HEK293T (cell line): Measurements from ENCODE around the gene SCYL1.
A peak's percentile ranks its signal among the peaks of the same experiment; 100 is the strongest.
"Not testable (repeated sequence)": the region's sequence is repeated elsewhere in the genome, so short reads cannot be mapped to it uniquely, and the experiment has no call there.

Source experiments
- CTCF ChIA-PET: fragments of 350-600 bp; formaldehyde crosslinking; extraction: SDS; loops from one replicate; lab custom pipeline; 2021; ENCODE audit warnings: antibody characterized with exemption, inconsistent platforms; lab: Yijun Ruan, JAX
- POLR2A ChIA-PET: fragments of 350-600 bp; formaldehyde crosslinking; extraction: SDS; loops from one replicate; lab custom pipeline; 2020; ENCODE audit warnings: antibody characterized with exemption, inconsistent platforms; lab: Yijun Ruan, JAX
- DNase-seq: peaks from one replicate; pipeline ENCODE4 v3.0.0; 2012; ENCODE audit warnings: mixed read lengths; ENCODE audit errors: extremely low spot score
- BHLHE40 ChIP-seq: fragments of 450-650 bp; IDR thresholded peaks from 2 replicates; pipeline ENCODE4 v1.6.1; 2016; ENCODE audit warnings: mild to moderate bottlenecking, moderate library complexity, borderline replicate concordance
- CTBP1 ChIP-seq: fragments of 450-650 bp; IDR thresholded peaks from 2 replicates; pipeline ENCODE4 v1.6.1; 2016; ENCODE audit warnings: borderline replicate concordance
- ELF4 ChIP-seq: fragments of 450-650 bp; IDR thresholded peaks from 2 replicates; pipeline ENCODE4 v1.6.1; 2017; ENCODE audit warnings: antibody characterized with exemption
- FOXA1 ChIP-seq: fragments of 450-650 bp; IDR thresholded peaks from 2 replicates; pipeline ENCODE4 v1.6.1; 2016; ENCODE audit warnings: mild to moderate bottlenecking
- FOXK2 ChIP-seq: fragments of 450-650 bp; IDR thresholded peaks from 2 replicates; pipeline ENCODE4 v1.6.1; 2016; ENCODE audit warnings: mild to moderate bottlenecking
- FOXM1 ChIP-seq: fragments of 450-650 bp; IDR thresholded peaks from 2 replicates; pipeline ENCODE4 v1.6.1; 2017; ENCODE audit warnings: mild to moderate bottlenecking, borderline replicate concordance
- HDGF ChIP-seq: fragments of 450-650 bp; IDR thresholded peaks from 2 replicates; pipeline ENCODE4 v1.6.1; 2017; ENCODE audit warnings: antibody characterized with exemption, borderline replicate concordance
- L3MBTL2 ChIP-seq: fragments of 450-650 bp; conservative IDR thresholded peaks from 2 replicates; pipeline ENCODE4 v1.6.1; 2016; ENCODE audit warnings: mild to moderate bottlenecking
- LEF1 ChIP-seq: fragments of 450-650 bp; IDR thresholded peaks from 2 replicates; pipeline ENCODE4 v1.6.1; 2017; ENCODE audit warnings: mild to moderate bottlenecking, borderline replicate concordance
- NFRKB ChIP-seq: fragments of 450-650 bp; IDR thresholded peaks from 2 replicates; pipeline ENCODE4 v1.6.1; 2016; ENCODE audit warnings: mild to moderate bottlenecking, moderate library complexity
- PKNOX1 ChIP-seq: fragments of 450-650 bp; IDR thresholded peaks from 2 replicates; pipeline ENCODE4 v1.6.1; 2016
- SP1 ChIP-seq: fragments of 450-650 bp; IDR thresholded peaks from 2 replicates; pipeline ENCODE4 v1.6.1; 2017
- SUZ12 ChIP-seq: fragments of 450-650 bp; IDR thresholded peaks from 2 replicates; pipeline ENCODE4 v1.6.1; 2016; ENCODE audit warnings: mild to moderate bottlenecking
- TARDBP ChIP-seq: fragments of 450-650 bp; IDR thresholded peaks from 2 replicates; pipeline ENCODE4 v1.6.1; 2016
- ZNF384 ChIP-seq: fragments of 450-650 bp; IDR thresholded peaks from 2 replicates; pipeline ENCODE4 v1.6.1; 2016

The SCYL1 gene

GRCh38 chr11:65563601-65564000 lies 38.7 kb downstream of the SCYL1 start:
- POLR2A ChIA-PET: no interaction called here
- CTCF ChIA-PET: no interaction called here

GRCh38 chr11:65564879-65565559 lies 40.1 kb downstream of the SCYL1 start:
- POLR2A ChIA-PET: interaction anchor here (1.0 kb wide), 1 partner anchor 13 kb away, joined by 3 read pairs; no protein-coding TSS in a partner anchor
- DNase-seq, CTCF ChIA-PET: not testable (repeated sequence)

More at GRCh38 chr11:65563601-65564000, 38.7 kb downstream of the SCYL1 start:
- DNase-seq: no peak
- TF ChIP-seq PKNOX1 (no peak), LEF1 (no peak), FOXA1 (no peak), FOXM1 (no peak), BHLHE40 (no peak), L3MBTL2 (no peak), ZNF384 (no peak), SUZ12 (no peak), TARDBP (no peak), FOXK2 (no peak), NFRKB (no peak), ELF4 (no peak)

GRCh38 chr11:65565624-65566453 lies 41.0 kb downstream of the SCYL1 start:
- no peak for DNase-seq
- ChIA-PET CTCF (interaction anchor here (2.2 kb wide), 1 partner anchor 25 kb away, joined by 9 read pairs; no protein-coding TSS in a partner anchor), POLR2A (interaction anchor here (1.0 kb wide), 1 partner anchor 12 kb away, joined by 3 read pairs; no protein-coding TSS in a partner anchor)
- TF ChIP-seq FOXK2 (no peak), SUZ12 (no peak), ELF4 (no peak), L3MBTL2 (no peak), SP1 (no peak), TARDBP (no peak), BHLHE40 (no peak), PKNOX1 (no peak), CTBP1 (no peak), LEF1 (no peak), NFRKB (no peak)

GRCh38 chr11:65569164-65569972 lies 44.5 kb downstream of the SCYL1 start:
- CTCF ChIA-PET: interaction anchor here (0.9 to 4.4 kb wide), 5 partner anchors 9 to 33 kb away, joined by 3 to 50 read pairs (median 7); no protein-coding TSS in a partner anchor
- TF ChIP-seq L3MBTL2: peak; percentile 78
- TF ChIP-seq HDGF: no peak
- DNase-seq: no peak
- POLR2A ChIA-PET: interaction anchor here (0.9 to 3.3 kb wide), 13 partner anchors 9 to 72 kb away, joined by 3 to 47 read pairs (median 4); partner anchors contain the start of genes MAP3K11, PCNX3 and SCYL1

GRCh38 chr11:65569973-65570918 lies 45.4 kb downstream of the SCYL1 start, which contains the start of gene ZNRD2:
TSS of gene ZNRD2 (plus strand) at chr11:65570477. CDS start at chr11:65570492, 15 bp downstream.
- DNase-seq: peak; percentile 96

More at GRCh38 chr11:65569973-65570918, 45.4 kb downstream of the SCYL1 start, which contains the start of gene ZNRD2:
- TF ChIP-seq ZNF384 (no peak), FOXM1 (no peak), FOXK2 (no peak), HDGF (no peak), PKNOX1 (peak; percentile 94), FOXA1 (no peak)
- ChIA-PET CTCF (interaction anchor here (0.8 to 4.4 kb wide), 6 partner anchors 9 to 34 kb away, joined by 3 to 50 read pairs (median 7); no protein-coding TSS in a partner anchor), POLR2A (interaction anchor here (0.6 to 3.3 kb wide), 16 partner anchors 10 to 483 kb away, joined by 3 to 47 read pairs (median 4); partner anchors contain the start of genes MAP3K11, PCNX3 and SCYL1)
